Activated T-cell treated with anti-CD3 and anti-CD28 coated beads, Interleukin-2, amount 50 U/mL, for 48 hours (primary cell): ENCODE measurements around the gene C14orf93.
"Not testable (repeated sequence)": the region's sequence is repeated elsewhere in the genome, so short reads cannot be mapped to it uniquely, and the experiment has no call there.

Experiments used
- DNase-seq, 2 experiments: peaks; one replicate each; pipeline ENCODE4 v3.0.0-alpha.2; 2020

C14orf93 gene

GRCh38 chr14:23018107-23018506 is 8.2 kb upstream of the C14orf93 start:
- no peak for DNase-seq

DNA sequence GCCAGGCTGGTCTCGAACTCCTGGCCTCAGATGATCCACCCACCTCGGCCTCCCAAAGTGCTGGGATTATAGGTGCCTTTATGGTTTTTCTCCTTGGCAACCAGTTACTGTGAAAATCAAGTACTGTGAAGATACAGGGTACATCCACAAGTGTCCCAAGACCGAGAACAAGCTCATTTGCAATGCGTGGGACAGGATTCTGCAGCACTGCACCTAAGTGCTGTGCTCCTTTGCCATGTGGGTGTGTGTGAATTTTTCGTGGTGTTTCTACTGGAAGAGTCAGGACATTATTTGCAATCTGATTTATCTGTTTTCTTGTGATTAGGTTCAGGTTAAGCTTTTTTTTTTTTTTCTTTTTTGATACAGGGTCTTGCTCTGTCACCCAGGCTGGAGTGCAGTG is 7.1 kb upstream of the C14orf93 start:
- no peak for DNase-seq

GRCh38 chr14:23015618-23016017 is 5.7 kb upstream of the C14orf93 start:
- DNase-seq, result no peak

DNA sequence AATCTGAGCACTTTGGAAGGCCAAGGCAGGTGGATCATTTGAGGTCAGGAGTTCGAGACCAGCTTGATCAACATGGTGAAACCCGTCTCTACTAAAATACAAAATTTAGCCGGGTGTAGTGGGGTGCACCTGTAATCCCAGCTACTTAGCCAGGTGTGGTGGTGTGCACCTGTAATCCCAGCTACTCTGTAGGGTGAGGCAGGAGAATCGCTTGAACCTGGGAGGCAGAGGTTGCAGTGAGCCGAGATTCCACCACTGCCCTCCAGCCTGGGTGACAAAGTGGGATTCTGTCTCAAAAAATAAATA is 3.8 kb upstream of the C14orf93 start:
- DNase-seq, result not testable (repeated sequence)

DNA sequence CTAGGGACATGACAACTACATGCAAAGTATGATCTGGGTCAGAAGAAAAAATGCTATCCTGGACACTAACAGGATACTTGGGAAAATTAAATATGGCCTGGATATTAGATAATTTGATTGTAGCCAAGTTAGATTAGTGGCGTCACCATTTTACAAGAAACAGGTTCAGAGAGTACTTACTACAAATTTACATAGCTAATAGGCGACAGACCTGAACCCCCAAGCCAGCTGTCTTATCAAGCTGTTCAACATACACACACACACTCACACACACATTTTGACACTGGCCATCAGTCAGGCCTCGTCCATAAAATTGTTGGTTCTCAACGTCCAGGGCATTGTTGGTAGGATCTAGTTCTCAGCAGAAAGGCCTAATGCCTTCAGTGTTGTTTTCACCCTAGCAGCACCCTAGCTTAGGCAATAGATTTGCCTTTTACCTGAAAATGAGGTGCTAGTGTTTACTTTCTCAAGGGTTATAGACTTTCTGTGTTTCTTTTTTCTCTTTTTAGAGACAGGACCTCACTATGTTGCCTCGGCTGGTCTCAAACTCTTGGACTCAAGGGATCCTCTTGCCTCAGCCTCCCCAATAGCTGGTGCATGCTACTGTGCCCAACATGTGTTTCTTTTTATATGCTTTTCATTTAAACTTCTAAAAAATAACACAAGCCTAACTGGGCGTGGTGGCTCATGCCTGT is 3.3 kb upstream of the C14orf93 start:
- no peak for DNase-seq

DNA sequence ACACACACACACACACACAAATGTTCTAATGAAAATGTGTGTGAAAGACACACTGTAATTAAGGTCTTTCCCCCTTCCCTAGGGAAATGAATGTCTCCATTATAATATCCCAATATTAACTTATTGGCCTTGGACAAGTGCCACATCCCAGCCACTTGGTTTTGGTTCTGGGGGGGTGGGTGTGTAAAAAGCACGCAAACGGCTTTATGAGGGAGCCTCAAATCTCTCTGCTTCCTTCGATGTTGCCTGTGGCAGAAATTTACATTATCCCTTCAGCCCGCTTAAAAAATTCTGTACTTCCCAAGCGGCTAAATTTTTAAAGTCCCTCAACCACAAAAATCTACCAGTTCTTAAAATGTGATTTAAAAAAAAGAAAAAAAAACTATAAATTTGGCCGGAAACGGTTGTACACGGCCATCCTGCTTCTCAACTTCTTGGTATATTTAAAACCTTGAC is 432 bp downstream of the C14orf93 start:
- no peak for DNase-seq

DNA sequence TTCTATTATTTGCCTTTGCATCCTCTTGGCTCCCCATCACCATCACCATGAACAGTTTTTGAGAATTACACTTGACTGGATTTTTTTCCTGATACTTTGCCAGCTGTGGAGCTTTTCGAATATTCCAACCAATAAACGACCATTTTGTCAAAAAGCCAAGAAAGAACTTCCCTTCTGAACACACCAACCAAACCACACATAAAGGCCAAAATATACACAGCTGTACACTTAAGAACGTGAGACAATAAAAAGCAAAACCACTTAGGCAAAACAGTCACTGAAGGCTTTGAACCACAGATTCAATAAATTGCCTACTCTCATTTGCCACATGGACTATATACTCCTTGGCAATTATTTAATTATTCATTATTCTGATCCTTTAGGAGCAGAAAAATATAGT is 1.1 kb downstream of the C14orf93 start:
- no peak for DNase-seq

- peak; percentile 97 to 98 for DNase-seq
Measured at GRCh38 chr14:23006544-23007419, 3.2 kb downstream of the C14orf93 start.

DNA sequence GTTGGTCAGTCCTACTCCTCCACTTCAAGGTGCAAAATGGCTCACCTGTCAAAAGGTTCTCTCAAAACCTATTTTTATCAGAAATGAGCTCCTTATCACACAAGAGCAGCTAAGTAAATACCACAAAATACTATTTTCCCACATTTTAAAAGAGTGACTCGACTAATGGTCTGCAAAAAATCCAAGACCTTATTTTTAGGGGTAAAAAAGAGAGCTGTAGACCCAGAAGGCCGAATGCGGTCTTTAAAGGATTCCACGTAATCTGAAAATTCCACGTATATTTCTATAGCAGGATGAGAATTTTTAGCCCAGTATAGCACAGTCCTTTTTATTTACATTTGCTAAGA is 3.8 kb downstream of the C14orf93 start:
- no peak for DNase-seq

DNA sequence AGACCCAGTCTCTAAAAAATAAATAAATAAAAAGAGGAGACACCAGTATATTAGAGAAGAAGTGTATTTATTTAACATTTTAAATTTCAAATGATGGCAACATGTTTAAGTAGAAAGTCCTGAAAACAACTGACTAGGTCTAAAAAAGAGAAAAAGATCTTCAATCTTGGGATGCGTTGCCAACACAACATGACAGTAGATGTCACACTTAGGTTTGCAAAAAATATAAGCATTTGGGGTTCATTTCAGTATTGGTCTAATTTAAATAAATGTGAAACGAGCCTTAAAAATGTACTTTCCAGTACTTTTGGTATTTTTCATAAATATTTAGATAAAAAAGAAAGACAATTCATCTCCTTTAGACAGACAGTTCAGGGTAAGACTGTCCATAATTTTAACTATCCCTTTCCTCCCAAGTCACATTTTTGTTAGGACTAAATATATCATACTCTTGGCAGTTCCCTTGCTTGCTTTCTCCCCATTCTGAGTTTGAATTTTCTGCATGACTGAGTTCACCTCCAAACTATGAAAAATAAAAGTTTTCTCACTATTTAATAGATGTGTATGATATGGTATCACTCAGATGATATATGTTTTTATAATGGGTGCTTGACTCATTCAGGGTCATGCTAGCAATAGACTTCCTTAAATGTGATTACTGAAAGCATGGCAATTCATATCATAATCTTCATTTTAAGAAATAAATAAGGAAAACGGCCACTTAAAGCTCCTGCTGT is 4.3 kb downstream of the C14orf93 start:
- DNase-seq, result no peak

GRCh38 chr14:23004274-23004673 is 5.7 kb downstream of the C14orf93 start:
- not testable (repeated sequence) for DNase-seq

- DNase-seq, result no peak
Measured at GRCh38 chr14:23002592-23002991, 7.4 kb downstream of the C14orf93 start.

DNA sequence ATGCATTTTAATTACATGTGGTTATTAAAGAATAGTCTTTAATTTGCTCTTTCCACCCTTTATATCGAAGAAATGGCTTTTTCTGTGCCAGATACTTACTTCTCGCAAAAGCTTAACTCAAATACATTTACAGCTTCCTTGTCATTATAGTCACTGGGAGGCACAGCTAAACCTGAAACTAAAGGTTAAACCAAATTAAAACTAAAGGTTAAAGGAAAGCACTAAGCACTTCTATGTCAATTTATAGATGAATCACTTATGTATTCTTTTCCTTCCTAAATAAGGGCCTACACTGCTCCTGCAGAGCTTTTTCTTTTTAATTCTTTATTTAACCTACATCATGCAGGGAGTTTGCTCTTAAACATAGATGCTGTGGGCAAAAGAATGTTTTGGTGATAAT is 9.1 kb downstream of the C14orf93 start:
- DNase-seq, result no peak

GRCh38 chr14:22998329-22999012 is 11.5 kb downstream of the C14orf93 start:
- DNase-seq, result no peak

DNA sequence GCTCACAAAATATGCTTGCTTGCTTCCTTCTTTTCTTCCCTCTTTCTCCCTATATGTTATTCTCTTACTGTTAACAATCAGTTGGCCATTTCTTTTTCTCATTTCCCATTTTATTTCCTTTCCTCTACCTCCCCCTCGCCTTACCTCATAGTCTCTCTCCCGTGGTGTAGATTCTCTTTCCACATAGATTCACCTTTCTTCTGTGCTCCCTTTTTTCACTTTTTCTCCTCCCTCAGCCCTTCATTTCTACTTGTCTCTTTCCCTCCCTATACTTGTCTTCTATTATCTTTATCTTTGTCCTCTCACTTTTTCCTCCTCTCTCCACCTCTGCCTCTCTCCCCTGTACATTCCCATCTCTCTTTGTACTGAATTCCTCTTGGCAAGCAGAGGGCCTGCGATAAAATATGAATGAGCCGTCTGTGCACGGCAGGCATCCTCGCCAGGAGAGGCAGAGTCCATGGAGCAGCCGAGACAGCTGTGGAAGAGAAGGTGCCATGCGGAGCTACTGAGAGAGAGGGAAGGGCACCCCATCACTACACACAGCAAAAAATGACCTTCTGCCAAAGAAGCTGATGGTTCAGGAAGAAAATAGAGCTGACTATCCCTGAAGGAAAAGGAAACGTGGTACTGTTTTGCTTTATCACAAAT is 12.1 kb downstream of the C14orf93 start:
- no peak for DNase-seq

DNA sequence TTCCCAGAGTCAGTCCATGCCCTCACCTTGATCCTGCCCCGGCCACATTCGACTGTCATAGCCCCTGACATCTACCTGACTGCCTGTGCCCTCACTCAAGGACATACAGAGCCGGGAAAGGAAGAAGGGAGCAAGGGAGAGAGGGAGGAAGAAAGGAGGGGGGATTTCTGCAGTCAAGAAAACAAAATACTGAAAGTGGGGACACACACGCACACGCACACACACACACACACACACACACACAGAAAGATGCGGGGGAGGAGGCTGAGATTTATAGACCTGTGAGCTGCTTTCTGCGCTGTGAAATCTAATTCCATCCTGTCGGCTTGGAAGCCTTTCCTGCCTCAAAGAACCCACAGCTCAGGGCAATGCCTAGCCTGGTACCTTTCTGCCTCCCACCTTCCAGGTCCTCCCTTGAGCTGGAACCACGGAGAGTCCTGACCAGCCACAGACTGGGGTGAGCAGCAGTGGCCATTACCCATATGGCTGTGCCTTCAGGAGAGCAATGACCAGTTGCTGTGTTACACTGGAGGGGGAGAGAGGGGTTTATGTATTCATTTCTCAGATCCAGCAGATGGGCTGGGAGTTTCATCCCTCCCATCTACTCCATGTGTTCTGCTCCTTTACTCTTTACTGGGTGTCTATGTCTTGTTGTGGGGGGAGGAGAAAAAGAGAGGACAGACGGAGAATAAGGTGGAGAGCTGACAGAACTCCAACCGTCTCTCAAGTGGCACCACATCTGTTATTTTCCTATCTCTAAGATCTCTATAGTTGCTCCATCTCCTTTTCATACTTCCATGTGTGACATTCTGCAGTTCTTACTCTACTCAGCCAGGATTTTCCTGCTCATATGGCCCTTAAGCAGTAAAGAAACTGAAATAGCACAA is 12.9 kb downstream of the C14orf93 start:
- DNase-seq, result no peak

DNA sequence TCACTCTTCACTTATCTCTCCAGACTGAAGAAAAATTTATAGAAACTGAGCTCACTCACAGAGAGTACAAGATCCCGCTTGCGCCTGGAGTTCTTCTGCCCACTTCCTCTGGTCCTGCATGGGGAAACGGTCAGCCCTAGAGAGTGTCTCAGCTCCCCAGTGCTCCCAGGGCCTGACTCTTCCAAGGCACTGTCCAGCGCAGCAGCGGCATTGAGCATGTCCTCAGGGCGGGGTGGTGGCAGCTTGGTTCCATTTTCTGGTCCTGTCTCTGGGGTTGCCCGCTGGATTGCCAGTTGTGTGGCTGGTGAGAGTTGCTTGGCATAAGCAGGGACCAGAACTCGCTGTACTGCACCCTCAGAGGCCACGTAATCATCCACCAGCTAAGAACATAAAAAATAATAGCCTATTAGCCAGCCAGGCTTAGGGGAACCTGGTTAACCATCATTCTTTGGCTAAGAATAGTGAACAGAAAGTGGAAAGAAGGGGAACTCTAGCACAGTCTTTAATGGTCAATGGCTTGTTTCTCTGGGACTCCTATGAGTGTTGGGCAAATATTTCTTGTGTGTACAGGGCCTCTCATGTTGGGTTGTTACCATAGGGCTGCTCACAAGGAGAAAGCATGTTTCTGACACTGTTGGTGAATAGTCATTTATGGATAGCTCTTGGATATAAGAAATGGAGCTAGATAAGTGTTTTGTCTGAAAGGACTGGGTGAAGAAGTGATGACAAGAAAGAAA is 13.9 kb downstream of the C14orf93 start:
- no peak for DNase-seq

GRCh38 chr14:22994762-22995275 is 15.1 kb downstream of the C14orf93 start:
- DNase-seq, result peak; percentile 33 to 49

- no peak for DNase-seq
Measured at GRCh38 chr14:22993517-22993916, 16.4 kb downstream of the C14orf93 start.

DNA sequence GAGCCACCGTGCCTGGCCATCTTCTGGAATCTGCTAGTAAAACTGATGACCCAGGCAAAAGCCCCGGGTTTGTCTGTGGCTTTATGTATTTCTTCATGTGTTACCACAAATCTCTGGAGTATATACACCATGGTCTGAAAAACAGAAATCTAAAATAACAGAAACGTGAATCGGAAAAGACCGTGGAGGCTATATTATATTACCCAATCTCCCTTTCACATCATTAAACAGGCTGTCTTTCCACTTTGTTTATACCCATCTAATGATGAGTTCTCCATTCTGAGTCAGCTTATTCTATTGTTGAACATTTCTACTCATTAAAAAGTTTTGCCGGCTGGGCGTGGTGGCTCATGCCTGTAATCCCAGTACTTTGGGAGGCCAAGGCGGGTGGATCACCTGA is 18.1 kb downstream of the C14orf93 start:
- DNase-seq, result no peak

GRCh38 chr14:22987291-22987690 is 22.7 kb downstream of the C14orf93 start:
- no peak for DNase-seq
